Measurements from ENCODE around the gene LARP4B. TPM values are rescaled to one million over a fixed set of nuclear protein-coding genes. Genes with fewer than 3 reads are reported as not detected.
"Not testable (repeated sequence)": the region's sequence is repeated elsewhere in the genome, so short reads cannot be mapped to it uniquely, and the experiment has no call there.

LARP4B gene
- total RNA-seq, 1 donor from 2014 or later, result 90.2 TPM

- TF ChIP-seq CTCF (IDR thresholded peaks at IDR 0.05; ENCODE audit: unreplicated experiment), result no peak
- no peaks in the 10 kb centered on the region for H3K4me1 Mint-ChIP-seq
Observed at GRCh38 chr10:774223-774622, 157.3 kb downstream of the LARP4B start.

DNA sequence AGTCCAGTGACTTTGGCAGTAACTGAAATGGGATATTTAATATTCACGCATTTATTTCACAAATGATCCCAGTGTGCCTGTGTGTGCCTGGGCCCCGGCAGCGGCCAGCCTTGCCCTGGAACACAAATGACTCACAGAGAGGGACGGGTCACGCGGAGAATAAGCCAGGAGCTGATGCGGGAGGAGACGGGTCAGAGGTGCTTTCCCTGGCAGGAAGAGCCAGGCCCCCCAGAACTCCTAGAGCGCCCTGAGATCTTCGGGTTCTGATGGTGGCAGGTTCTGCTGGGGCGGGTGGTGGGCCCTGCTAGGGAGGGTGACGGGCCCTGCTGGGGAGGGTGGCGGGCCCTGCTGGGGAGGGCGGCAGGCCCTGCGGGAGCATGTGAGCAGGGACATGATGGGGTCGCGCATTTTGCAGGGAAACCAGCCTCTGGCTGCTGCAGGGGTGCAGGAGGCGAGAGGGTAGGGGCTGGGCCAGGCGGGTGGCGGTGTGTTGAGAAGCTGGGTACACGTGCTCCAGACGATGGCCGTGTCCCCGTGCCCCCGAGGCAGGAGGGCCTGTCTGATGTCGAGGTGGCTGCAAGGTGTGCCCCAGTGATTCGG lies 157.8 kb downstream of the LARP4B start:
- no peaks in the 10 kb centered on the region for H3K4me1 Mint-ChIP-seq
- H3K27ac Mint-ChIP-seq, result no peak overlapping the region
- DNase-seq (ENCODE audit: low spot score in 2 of 2, unreplicated experiment in 2 of 2), result no peak
- H3K9me3 Mint-ChIP-seq, result no peaks in the 10 kb centered on the region
- H3K4me3 Mint-ChIP-seq, result no peak overlapping the region
- H3K27me3 Mint-ChIP-seq (ENCODE audit: low read depth), result no peaks in the 10 kb centered on the region
- no peaks in the 10 kb centered on the region for H3K36me3 Mint-ChIP-seq
- TF ChIP-seq CTCF (IDR thresholded peaks at IDR 0.05; ENCODE audit: unreplicated experiment), result no peak

More at GRCh38 chr10:774223-774622, 157.3 kb downstream of the LARP4B start:
- Mint-ChIP-seq H3K9me3 (no peaks in the 10 kb centered on the region), H3K27ac (no peak overlapping the region), H3K36me3 (no peaks in the 10 kb centered on the region), H3K27me3 (ENCODE audit: low read depth) (no peaks in the 10 kb centered on the region), H3K4me3 (no peak overlapping the region)
- DNase-seq (ENCODE audit: low spot score in 2 of 2, unreplicated experiment in 2 of 2), result no peak

DNA sequence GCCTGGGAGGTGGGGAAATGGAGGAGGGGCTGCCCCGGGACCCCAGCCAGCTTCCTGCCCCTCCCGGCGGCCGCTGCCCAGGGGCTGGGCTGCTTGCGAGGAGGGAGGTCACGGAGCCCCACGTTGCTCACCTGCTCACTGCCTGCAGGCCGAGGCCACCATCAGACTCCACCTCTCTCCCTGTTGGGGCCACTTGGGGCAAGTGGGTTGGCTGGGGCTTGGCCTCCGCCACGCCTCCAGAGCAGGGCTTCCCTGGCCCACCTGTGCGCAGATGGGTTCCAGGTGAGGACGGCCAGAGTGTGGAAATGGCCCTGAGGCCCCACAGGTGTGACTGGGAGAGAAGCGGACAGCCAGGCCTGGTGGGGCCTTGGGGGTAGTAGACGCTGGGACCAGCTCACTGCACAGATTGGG lies 159.3 kb downstream of the LARP4B start:
- no peak overlapping the region for H3K27ac Mint-ChIP-seq
- H3K27me3 Mint-ChIP-seq (ENCODE audit: low read depth), result no peaks in the 10 kb centered on the region
- DNase-seq (ENCODE audit: low spot score in 2 of 2, unreplicated experiment in 2 of 2), result no peak
- no peaks in the 10 kb centered on the region for H3K36me3 Mint-ChIP-seq
- TF ChIP-seq CTCF (IDR thresholded peaks at IDR 0.05; ENCODE audit: unreplicated experiment), result no peak
- H3K4me1 Mint-ChIP-seq, result no peaks in the 10 kb centered on the region
- peaks cover 11% of the 10 kb centered on the region for H3K9me3 Mint-ChIP-seq
- H3K4me3 Mint-ChIP-seq, result no peak overlapping the region

- no peak for TF ChIP-seq CTCF (IDR thresholded peaks at IDR 0.05; ENCODE audit: unreplicated experiment)
- H3K4me3 Mint-ChIP-seq, result no peak overlapping the region
- H3K9me3 Mint-ChIP-seq, result peaks cover 16% of the 10 kb centered on the region
- no peaks in the 10 kb centered on the region for H3K36me3 Mint-ChIP-seq
- DNase-seq (ENCODE audit: low spot score in 2 of 2, unreplicated experiment in 2 of 2), result no peak
- no peaks in the 10 kb centered on the region for H3K27me3 Mint-ChIP-seq (ENCODE audit: low read depth)
- H3K27ac Mint-ChIP-seq, result no peak overlapping the region
- no peaks in the 10 kb centered on the region for H3K4me1 Mint-ChIP-seq
Observed at GRCh38 chr10:771647-772046, 159.9 kb downstream of the LARP4B start.

- Mint-ChIP-seq H3K9me3 (peaks cover 17% of the 10 kb centered on the region), H3K27ac (no peak overlapping the region), H3K4me1 (no peaks in the 10 kb centered on the region), H3K4me3 (no peak overlapping the region), H3K27me3 (ENCODE audit: low read depth) (no peaks in the 10 kb centered on the region), H3K36me3 (no peaks in the 10 kb centered on the region)
- no peak for TF ChIP-seq CTCF (IDR thresholded peaks at IDR 0.05; ENCODE audit: unreplicated experiment)
- DNase-seq (ENCODE audit: low spot score in 2 of 2, unreplicated experiment in 2 of 2), result no peak
Observed at GRCh38 chr10:770975-771374, 160.5 kb downstream of the LARP4B start.

- peaks cover 24% of the 10 kb centered on the region for H3K9me3 Mint-ChIP-seq
- H3K4me3 Mint-ChIP-seq; H3K27me3 Mint-ChIP-seq (ENCODE audit: low read depth); H3K27ac Mint-ChIP-seq; H3K36me3 Mint-ChIP-seq; H3K4me1 Mint-ChIP-seq; DNase-seq (ENCODE audit: low spot score in 2 of 2, unreplicated experiment in 2 of 2): not testable (repeated sequence)
Observed at GRCh38 chr10:770048-770712, 161.3 kb downstream of the LARP4B start.

Data from mesothelial cell of epicardium (in vitro differentiated cells).